H1 (cell line): Measurements from ENCODE around the gene SH2D4B.

ENCODE experiments used
- CEBPB ChIP-seq: IDR thresholded peaks from 2 replicates; pipeline ENCODE4 v1.6.1; 2012; ENCODE audit warnings: low read depth, low read length
- CTCF ChIP-seq, 3 experiments: IDR thresholded peaks; 1 replicate in 2 of 3; 2 replicates in 1 of 3; pipeline versions ENCODE4 v1.5.1 to v1.6.1; 2011; ENCODE audit warnings: low read length in 3 of 3, mild to moderate bottlenecking in 3 of 3, inconsistent platforms in 2 of 3, low read depth in 1 of 3, moderate library complexity in 1 of 3; ENCODE audit not compliant: insufficient read depth in 1 of 3; ENCODE audit errors: control extremely low read depth in 1 of 3
- TF ChIP-seq, protein P1 (sequence below): IDR thresholded peaks from 2 replicates; pipeline ENCODE4 v1.6.1; 2012; ENCODE audit warnings: inconsistent platforms

- no peak for TF ChIP-seq CTCF (IDR thresholded peaks at IDR 0.05; ENCODE audit: control extremely low read depth in 1 of 3, insufficient read depth in 1 of 3, low read depth in 1 of 3, low read length in 3 of 3)
- no peak for TF ChIP-seq CEBPB
- TF ChIP-seq, protein P1, sequence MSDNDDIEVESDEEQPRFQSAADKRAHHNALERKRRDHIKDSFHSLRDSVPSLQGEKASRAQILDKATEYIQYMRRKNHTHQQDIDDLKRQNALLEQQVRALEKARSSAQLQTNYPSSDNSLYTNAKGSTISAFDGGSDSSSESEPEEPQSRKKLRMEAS = no peak
Measured at GRCh38 chr10:80501381-80501912, 36.3 kb upstream of the SH2D4B start.
